Measurements from ENCODE around the gene GGN. TPM values are rescaled to one million over a fixed set of nuclear protein-coding genes. Genes with fewer than 3 reads are reported as not detected.

Gene GGN
- total and polyA plus RNA-seq, 2 of the 13 experiments (the other 11 are each of a cell fraction or from before 2014, with no cell fraction given), result not detected

GRCh38 chr19:38402967-38403674 lies 15.3 kb upstream of the GGN start, which contains the start of gene FAM98C (continued):
- TF ChIP-seq ZNF407 (CRISPR knock-in tag; IDR thresholded peaks at IDR 0.05; ENCODE audit: not compliant biosample characterization), result peak; percentile 73
- peak; percentile 87 for TF ChIP-seq YEATS4 (CRISPR knock-in tag; IDR thresholded peaks at IDR 0.05; ENCODE audit: borderline replicate concordance)
- TF ChIP-seq, protein P1, sequence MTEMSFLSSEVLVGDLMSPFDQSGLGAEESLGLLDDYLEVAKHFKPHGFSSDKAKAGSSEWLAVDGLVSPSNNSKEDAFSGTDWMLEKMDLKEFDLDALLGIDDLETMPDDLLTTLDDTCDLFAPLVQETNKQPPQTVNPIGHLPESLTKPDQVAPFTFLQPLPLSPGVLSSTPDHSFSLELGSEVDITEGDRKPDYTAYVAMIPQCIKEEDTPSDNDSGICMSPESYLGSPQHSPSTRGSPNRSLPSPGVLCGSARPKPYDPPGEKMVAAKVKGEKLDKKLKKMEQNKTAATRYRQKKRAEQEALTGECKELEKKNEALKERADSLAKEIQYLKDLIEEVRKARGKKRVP (CRISPR knock-in tag; IDR thresholded peaks at IDR 0.05), result peak in 1 of 2 experiments; percentile 47; a peak in 1 of 4 replicates
- peak; percentile 66; the same call in 1 of the 2 replicates for TF ChIP-seq ZSCAN21 (CRISPR knock-in tag; IDR thresholded peaks at IDR 0.05; ENCODE audit: borderline replicate concordance)
- peak; percentile 47; the same call in 1 of the 2 replicates for TF ChIP-seq ZNF768 (CRISPR knock-in tag; IDR thresholded peaks at IDR 0.05)
- TF ChIP-seq MIER3 (CRISPR knock-in tag; IDR thresholded peaks at IDR 0.05; ENCODE audit: borderline replicate concordance), result 0 out of 2 replicates have a peak, but pooled peaks have one; percentile 55
- TF ChIP-seq TSC22D2 (CRISPR knock-in tag; IDR thresholded peaks at IDR 0.05; ENCODE audit: borderline replicate concordance), result peak; percentile 43; the same call in 1 of the 2 replicates
- 0 out of 2 replicates have a peak, but pooled peaks have one; percentile 18 for TF ChIP-seq ZC3H13 (CRISPR knock-in tag; IDR thresholded peaks at IDR 0.05)
- TF ChIP-seq, protein P2, sequence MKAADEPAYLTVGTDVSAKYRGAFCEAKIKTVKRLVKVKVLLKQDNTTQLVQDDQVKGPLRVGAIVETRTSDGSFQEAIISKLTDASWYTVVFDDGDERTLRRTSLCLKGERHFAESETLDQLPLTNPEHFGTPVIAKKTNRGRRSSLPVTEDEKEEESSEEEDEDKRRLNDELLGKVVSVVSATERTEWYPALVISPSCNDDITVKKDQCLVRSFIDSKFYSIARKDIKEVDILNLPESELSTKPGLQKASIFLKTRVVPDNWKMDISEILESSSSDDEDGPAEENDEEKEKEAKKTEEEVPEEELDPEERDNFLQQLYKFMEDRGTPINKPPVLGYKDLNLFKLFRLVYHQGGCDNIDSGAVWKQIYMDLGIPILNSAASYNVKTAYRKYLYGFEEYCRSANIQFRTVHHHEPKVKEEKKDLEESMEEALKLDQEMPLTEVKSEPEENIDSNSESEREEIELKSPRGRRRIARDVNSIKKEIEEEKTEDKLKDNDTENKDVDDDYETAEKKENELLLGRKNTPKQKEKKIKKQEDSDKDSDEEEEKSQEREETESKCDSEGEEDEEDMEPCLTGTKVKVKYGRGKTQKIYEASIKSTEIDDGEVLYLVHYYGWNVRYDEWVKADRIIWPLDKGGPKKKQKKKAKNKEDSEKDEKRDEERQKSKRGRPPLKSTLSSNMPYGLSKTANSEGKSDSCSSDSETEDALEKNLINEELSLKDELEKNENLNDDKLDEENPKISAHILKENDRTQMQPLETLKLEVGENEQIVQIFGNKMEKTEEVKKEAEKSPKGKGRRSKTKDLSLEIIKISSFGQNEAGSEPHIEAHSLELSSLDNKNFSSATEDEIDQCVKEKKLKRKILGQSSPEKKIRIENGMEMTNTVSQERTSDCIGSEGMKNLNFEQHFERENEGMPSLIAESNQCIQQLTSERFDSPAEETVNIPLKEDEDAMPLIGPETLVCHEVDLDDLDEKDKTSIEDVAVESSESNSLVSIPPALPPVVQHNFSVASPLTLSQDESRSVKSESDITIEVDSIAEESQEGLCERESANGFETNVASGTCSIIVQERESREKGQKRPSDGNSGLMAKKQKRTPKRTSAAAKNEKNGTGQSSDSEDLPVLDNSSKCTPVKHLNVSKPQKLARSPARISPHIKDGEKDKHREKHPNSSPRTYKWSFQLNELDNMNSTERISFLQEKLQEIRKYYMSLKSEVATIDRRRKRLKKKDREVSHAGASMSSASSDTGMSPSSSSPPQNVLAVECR (CRISPR knock-in tag; IDR thresholded peaks at IDR 0.05; ENCODE audit: borderline replicate concordance), result peak; percentile 93
- peak; percentile 70; the same call in 1 of the 3 replicates for TF ChIP-seq MXI1 (IDR thresholded peaks at IDR 0.05; ENCODE audit: borderline replicate concordance, low read depth, low read length)
- TF ChIP-seq ZNF501 (CRISPR knock-in tag; IDR thresholded peaks at IDR 0.05), result peak; percentile 90
